HG03025 (cell line): Measurements from ENCODE around the gene GNG2.
A peak's percentile ranks its signal among the peaks of the same experiment; 100 is the strongest.

Source experiments
- ATAC-seq: cut with Tn5 transposase; IDR thresholded peaks from one replicate; pipeline ENCODE4 v1.9.1; 2021; ENCODE audit warnings: mild to moderate bottlenecking, moderate library complexity; ENCODE audit not compliant: unreplicated experiment, low FRiP score

Gene GNG2

DNA sequence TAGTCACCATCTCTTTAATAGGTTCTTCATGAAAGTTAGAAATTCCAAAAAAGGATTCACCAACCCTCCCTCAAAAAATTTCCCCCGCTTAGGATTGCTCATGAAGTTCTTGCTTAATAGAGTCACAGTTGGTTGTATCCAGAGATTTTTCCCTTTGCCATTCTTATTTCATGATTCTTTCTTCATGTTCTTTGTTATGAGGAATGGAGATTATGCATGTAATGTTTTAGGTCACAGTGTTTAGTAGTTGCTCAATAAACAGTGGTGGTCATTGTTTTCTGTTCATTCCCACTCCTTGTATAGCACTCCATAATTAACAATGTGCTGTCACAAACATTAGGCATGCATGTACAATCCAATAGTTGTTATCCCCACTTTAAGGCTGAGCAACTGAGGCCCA lies 77.7 kb downstream of the GNG2 start:
- no peak for ATAC-seq

- no peak for ATAC-seq
Observed at GRCh38 chr14:51938821-51939220, 78.4 kb downstream of the GNG2 start.

- no peak for ATAC-seq
Observed at GRCh38 chr14:51939226-51939625, 78.8 kb downstream of the GNG2 start.

- ATAC-seq = no peak
Observed at GRCh38 chr14:51939755-51940301, 79.4 kb downstream of the GNG2 start.

DNA sequence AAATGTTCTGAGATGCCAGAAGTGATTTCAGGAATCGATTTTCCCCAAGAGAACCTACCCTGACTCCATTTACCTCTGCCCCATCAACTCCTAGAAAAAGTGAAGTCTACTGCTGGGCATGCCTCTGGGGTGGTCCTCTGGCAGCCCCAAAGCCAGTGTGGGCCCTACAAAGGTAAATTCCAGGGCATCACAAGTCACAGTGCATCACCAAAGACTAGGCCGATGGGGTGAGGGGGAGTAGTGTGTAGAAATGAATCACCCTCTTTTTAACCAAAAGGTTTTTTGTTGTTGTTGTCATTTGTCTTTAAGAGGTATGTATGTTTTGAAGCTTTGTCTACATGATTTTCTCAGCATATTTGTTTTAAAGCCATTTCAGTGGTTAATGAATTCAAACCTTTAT lies 82.6 kb downstream of the GNG2 start:
- ATAC-seq = no peak

GRCh38 chr14:51950007-51950406 lies 89.6 kb downstream of the GNG2 start:
- ATAC-seq = no peak

DNA sequence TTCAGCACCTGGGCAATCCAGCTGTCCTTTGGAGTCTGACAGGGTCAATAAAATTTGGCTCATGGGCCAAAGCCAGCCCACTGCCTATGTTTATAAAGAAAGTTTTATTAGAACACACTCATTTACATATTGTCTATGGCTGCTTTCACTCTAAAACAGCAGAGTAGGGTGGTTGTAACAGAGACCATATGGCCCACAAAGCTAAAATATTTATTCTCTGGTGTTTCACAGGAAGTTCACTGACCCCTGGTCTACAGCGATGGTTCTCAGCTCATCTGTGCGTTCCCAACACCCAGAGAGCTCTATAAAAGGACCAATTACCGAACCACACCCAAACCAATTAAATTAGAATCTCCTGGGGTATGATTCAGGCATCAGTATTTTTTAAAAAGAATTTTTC lies 91.2 kb downstream of the GNG2 start:
- no peak for ATAC-seq

DNA sequence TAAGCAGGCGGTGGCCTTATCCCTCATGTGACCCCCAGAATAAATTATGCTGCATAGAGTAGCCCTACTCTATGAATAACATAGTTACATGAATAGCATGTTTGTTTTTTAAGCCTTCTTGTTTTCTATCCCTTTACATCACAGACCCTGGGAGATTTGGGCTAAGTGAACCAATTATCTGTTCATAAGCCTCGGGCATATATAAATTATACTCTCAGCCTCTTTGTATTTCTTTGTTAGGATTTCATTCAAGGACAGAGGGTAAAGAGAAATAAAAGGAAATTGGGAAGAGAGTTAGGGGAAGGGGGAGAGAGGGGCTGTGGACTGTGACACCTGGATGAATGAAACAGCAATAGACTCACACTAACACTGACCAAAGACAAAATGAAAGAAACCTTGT lies 93.6 kb downstream of the GNG2 start:
- no peak for ATAC-seq

GRCh38 chr14:51954657-51955056 lies 94.2 kb downstream of the GNG2 start:
- no peak for ATAC-seq

DNA sequence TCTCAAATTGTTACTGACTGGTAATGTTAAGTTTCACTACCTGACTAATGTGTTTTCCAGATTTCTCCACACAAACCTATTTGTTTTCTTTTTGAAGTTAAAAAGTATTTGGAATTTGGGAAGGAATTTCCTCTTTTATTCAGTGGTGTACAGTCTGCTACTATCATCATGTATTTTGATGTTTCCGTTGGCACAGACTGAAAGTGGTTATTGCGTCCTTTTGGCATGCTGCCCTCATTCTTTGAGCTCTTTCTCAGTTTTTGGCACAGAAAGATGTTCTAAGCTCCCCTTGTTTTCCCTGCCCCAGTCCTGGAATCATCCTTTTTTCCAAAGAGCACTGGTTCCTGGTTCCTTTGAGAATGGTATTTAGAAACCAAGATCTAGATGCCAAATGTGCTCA lies 97.5 kb downstream of the GNG2 start:
- no peak for ATAC-seq

DNA sequence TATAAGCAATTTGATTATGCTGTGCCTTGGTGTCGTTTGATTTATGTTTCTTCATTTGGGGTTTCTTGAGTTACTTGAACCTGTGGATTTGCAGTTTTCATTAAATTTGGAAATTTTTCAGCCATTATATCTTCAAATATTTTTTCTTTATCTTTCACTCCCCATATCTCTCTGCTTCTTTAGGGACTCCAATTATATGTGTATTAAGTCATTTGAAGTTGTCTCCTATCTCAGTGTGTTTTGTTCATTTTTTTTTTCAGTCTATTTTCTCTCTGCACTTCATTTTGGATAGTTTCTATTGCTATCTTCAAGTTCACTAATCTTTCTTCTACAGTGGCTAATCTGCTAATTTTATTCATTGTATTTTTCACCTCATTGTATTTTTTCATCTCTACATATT lies 99.5 kb downstream of the GNG2 start:
- ATAC-seq = no peak

GRCh38 chr14:51960866-51961265 lies 100.5 kb downstream of the GNG2 start:
- no peak for ATAC-seq

GRCh38 chr14:51962711-51963110 lies 102.3 kb downstream of the GNG2 start:
- ATAC-seq = no peak

- no peak for ATAC-seq
Observed at GRCh38 chr14:51963286-51963685, 102.9 kb downstream of the GNG2 start.

DNA sequence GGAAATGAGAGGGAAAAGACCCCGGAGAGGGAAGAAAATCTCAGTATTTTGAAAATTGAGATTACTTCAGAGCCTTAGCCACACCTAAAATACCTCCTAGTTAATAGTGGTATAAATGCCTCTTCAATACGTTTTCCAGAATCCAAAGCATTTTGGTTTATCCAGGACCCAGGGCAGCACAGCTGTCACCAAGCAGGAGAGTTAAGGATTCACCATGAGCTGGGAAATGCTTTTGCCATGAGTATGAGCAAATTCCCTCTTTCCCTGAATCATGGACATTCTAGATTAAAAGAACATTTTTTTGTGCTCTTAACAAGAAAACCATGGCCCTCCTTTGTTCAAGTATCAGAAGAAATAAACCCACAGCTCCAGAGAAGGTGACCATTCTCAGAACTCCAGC lies 107.1 kb downstream of the GNG2 start:
- no peak for ATAC-seq

- no peak for ATAC-seq
Observed at GRCh38 chr14:51969852-51970540, 109.6 kb downstream of the GNG2 start.

DNA sequence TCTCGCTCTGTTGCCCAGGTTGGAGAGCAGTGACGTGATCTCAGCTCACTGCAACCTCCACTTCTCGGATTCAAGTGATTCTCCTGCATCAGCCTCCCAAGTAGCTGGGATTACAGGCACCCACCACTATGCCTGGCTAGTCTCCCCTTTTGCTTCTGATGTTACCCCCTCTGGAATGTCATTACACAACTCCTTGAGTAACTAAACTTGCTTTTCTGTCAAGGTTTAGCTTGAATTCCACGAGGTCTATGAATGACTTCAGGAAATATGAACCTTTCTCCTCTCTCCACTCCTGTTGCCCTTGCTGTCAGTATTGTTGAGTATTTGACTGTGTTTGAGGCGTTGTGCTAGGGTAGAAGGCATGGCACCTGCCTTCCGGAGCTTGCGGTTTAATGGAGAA lies 112.2 kb downstream of the GNG2 start:
- ATAC-seq = no peak

DNA sequence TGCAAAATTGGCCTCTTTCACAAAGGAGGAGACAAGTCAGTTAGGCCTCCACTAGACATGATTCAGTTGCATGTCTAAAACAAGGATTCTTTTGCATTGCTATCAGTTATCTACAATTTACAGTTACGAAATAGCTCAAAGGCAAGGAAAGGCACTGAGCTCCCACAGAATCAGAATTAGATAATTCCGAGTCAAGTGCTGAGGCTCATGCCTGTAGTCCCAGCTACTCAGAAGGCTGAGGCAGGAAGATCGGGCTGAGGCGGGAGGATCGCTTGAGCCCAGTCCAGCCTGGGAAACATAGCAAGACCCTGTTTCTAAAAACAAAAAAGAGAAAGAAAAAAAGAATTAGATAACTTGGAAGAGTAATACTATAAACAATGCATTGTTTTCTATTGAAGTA lies 116.7 kb downstream of the GNG2 start:
- ATAC-seq = no peak

DNA sequence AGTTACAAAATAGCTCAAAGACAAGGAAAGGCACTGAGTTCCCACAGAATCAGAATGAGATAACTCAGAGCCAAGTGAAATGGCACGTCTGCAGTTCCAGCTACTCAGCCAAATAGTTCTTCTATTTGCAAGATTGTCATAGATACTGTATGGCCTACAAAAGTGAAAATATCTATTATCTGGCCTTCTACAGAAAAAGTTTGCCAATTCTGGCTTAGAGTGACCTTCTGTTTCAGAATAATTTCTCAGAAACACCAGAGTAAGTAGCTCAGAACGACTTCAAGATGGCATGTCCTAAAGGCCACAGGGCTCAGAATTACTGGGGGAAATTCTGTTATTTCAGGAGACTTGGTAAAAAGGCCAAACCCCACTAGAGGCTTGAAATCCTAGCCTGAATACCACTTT lies 118.3 kb downstream of the GNG2 start:
- ATAC-seq = no peak

GRCh38 chr14:51979088-51979709 lies 118.8 kb downstream of the GNG2 start:
- ATAC-seq = no peak

DNA sequence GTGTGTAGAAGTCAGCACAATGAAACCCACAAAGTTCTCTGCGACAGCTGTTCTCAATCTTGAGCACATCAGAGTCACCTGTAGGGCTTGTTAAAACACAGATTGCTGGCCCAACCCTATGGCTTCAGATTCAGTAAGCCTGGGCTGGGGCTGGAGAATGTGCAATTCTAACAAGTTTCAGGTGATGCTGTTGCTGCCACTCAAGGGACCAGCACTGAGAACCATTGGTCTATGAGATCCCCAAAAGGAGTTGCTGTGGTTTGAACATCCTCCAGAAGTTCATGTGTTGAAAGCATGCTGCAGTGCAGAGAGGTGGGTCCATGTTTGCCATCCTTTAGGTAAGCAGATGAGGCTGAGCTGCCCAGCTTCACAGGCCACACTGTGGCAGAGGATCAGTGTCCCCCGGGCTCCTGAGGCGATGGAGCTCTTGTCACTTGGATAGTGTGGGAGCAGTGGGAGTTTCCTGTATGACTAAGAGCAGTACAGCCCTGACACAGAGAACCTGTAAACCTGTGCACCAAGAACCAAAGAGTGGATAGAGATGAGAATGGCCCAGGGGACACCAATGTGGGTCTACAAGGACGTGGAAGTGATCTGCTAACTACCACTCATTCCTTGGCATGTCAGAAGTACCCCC lies 120.9 kb downstream of the GNG2 start:
- ATAC-seq = peak; percentile 50

DNA sequence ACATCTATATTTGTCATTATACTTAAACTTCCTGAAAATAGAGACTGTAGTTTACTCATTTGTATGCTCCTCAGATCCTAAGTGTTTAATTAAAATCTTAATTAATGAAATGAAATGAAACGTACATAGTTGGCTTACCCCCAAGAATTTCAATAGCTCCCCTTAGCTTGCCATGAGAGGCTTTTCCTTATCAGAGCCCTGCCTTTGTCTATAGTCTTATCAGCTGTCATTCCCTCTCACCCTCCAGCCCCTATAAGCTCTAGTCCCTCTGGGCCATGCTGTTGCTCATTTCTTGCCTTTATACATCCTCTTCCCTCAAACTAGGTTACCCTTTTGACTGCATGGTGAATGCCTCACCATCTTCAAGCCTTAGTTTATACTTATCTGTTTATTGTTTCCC lies 127.8 kb downstream of the GNG2 start:
- no peak for ATAC-seq
